Measurements from ENCODE around the gene CX3CR1. TPM values are rescaled to one million over a fixed set of nuclear protein-coding genes. Genes with fewer than 3 reads are reported as not detected.

The CX3CR1 gene
- total and polyA plus RNA-seq, 3 experiments from 2014 or later: 0.74 to 98.7 (median 1.1) TPM

DNA sequence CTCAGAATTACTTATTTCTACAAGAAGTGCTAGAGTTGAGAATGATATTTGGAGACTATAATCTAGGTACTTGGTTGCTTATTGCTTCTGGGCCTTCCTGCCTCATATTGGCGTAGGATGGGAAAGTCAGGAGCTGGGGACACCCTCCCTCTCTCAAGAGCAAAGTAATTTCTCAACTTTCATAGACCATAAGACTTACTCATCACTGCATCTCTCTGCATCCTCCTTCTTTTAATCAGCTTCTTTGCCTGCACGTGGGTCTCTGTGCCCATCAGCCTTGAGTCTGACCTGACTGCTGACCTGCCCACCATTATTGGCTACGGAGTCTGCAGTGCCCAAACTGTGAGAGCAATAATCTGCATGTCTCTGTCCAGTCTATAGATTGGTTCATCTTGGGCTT lies 60.1 kb downstream of the CX3CR1 start:
- H3K36me3 Mint-ChIP-seq: peaks cover 0 to 8% (median 0%) of the 10 kb centered on the region in 3 donors
- CTCF ChIA-PET: interaction anchor here (0.5 to 3.5 kb wide), 4 partner anchors 9 to 69 kb away, joined by 3 to 21 read pairs (median 5); no protein-coding TSS in a partner anchor

DNA sequence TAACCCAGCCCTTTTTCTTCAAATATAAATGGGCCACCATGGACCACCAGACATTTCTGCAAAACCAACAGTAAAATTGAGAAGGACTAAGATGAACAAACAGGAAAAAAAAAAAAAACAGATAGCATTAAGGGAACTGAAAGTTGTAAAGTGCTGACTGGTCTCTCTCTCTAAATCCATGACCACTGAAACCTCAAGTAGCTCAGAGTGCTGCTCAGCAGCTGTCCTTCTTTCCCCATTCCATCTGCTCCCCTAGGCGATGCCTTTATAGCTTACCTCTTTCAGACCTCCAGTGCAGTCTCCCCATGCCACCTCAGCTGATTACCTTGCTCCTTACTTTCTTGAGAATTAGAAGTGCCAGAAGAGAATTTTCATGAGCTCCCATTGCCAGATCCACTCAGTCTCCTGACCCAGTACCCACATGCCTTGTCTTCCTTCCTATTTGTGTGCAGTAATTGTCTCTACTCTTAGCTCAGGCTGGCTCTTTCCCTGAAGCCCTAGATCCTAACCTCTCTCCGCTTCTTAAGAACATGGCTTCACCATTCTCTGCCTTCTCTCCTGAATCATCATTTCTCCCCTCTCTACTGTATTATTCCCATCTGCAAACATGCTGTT lies 63.6 kb downstream of the CX3CR1 start:
- peaks cover 18 to 27% (median 19%) of the 10 kb centered on the region in 3 donors for H3K4me1 Mint-ChIP-seq
- H3K4me3 Mint-ChIP-seq: peak overlapping the region in 1 of 7 donors; percentile 16
- peak overlapping the region in 5 of 8 donors; percentile 6 to 92 (median 14) for H3K27ac Mint-ChIP-seq
- no peak overlapping the region for H3K4me3 ChIP-seq (ENCODE audit: low read length)
- H3K4me1 ChIP-seq (ENCODE audit: insufficient read depth, low read length): peaks cover 4% of the 10 kb centered on the region
- H3K27me3 Mint-ChIP-seq: peaks cover 0 to 2% of the 10 kb centered on the region in 2 donors
- no peak overlapping the region for H3K27ac ChIP-seq (ENCODE audit: low read depth, low read length)
- H3K9me3 ChIP-seq (ENCODE audit: low read length): no peaks in the 10 kb centered on the region
- H3K36me3 ChIP-seq (ENCODE audit: insufficient read depth, low read length): no peaks in the 10 kb centered on the region
- no peaks in the 10 kb centered on the region for H3K27me3 ChIP-seq (ENCODE audit: insufficient read depth, low read length, poor library complexity, severe bottlenecking)
- ChIA-PET CTCF (interaction anchor here (0.7 to 3.5 kb wide), 4 partner anchors 72 to 76 kb away, joined by 3 to 21 read pairs (median 4); no protein-coding TSS in a partner anchor), POLR2A (no interaction called here)
- DNase-seq: no peak
- H3K9me3 Mint-ChIP-seq: no peaks in the 10 kb centered on the region
- H3K36me3 Mint-ChIP-seq: peaks cover 0 to 8% (median 0%) of the 10 kb centered on the region in 3 donors

More for the DNA sequence above, 60.1 kb downstream of the CX3CR1 start:
- peaks cover 0 to 3% of the 10 kb centered on the region in 2 donors for H3K27me3 Mint-ChIP-seq
- H3K4me1 Mint-ChIP-seq: peaks cover 41 to 54% (median 41%) of the 10 kb centered on the region in 3 donors
- H3K4me3 ChIP-seq (ENCODE audit: low read length): no peak overlapping the region
- no peak overlapping the region for H3K27ac ChIP-seq (ENCODE audit: low read depth, low read length)
- DNase-seq: no peak
- H3K4me1 ChIP-seq (ENCODE audit: insufficient read depth, low read length): peaks cover 12% of the 10 kb centered on the region
- no peaks in the 10 kb centered on the region for H3K27me3 ChIP-seq (ENCODE audit: insufficient read depth, low read length, poor library complexity, severe bottlenecking)
- H3K27ac Mint-ChIP-seq: no peak overlapping the region
- H3K4me3 Mint-ChIP-seq: no peak overlapping the region
- no peaks in the 10 kb centered on the region for H3K9me3 Mint-ChIP-seq
- POLR2A ChIA-PET: no interaction called here
- no peaks in the 10 kb centered on the region for H3K9me3 ChIP-seq (ENCODE audit: low read length)
- no peaks in the 10 kb centered on the region for H3K36me3 ChIP-seq (ENCODE audit: insufficient read depth, low read length)

DNA sequence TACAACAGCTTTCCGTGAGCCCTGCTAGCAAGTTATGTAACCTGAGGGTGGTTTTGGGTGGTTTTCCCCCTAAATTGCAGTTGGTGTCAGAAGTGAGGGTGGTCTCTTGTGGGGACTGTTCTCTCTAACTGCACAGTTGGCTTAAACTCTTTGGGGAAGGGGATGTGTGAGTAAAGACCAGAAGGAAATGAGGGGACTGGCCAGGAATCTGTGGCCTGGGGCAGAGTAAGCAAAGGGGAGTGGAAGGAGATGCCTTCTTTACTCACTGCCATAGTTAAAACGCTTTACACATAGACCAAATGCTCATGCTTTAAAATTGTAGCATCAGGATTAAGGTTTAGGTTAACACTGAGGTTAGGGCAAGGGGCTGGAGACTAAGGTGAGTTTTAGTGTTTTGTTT lies 66.2 kb downstream of the CX3CR1 start:
- Histone ChIP-seq H3K4me1 (ENCODE audit: insufficient read depth, low read length) (no peaks in the 10 kb centered on the region), H3K27ac (ENCODE audit: low read depth, low read length) (no peak overlapping the region), H3K9me3 (ENCODE audit: low read length) (no peaks in the 10 kb centered on the region), H3K27me3 (ENCODE audit: insufficient read depth, low read length, poor library complexity, severe bottlenecking) (no peaks in the 10 kb centered on the region), H3K36me3 (ENCODE audit: insufficient read depth, low read length) (no peaks in the 10 kb centered on the region), H3K4me3 (ENCODE audit: low read length) (no peak overlapping the region)
- CTCF ChIA-PET: interaction anchor here (0.6 to 1.8 kb wide), 5 partner anchors 24 to 85 kb away, joined by 3 to 9 read pairs (median 4); no protein-coding TSS in a partner anchor
- peaks cover 0 to 5% (median 0%) of the 10 kb centered on the region in 3 donors for H3K36me3 Mint-ChIP-seq
- peaks cover 13 to 32% (median 21%) of the 10 kb centered on the region in 3 donors for H3K4me1 Mint-ChIP-seq
- POLR2A ChIA-PET: no interaction called here
- peak overlapping the region in 1 of 8 donors; percentile 80 for H3K27ac Mint-ChIP-seq
- no peak for DNase-seq
- no peaks in the 10 kb centered on the region for H3K9me3 Mint-ChIP-seq
- H3K27me3 Mint-ChIP-seq: peaks cover 0 to 2% of the 10 kb centered on the region in 2 donors
- H3K4me3 Mint-ChIP-seq: no peak overlapping the region

Other genes with a start within 250 kb of the CX3CR1 start
- under 1 TPM; 0.07 to 0.09 TPM for gene SCN11A, start 228.1 kb downstream of the CX3CR1 start, total RNA-seq
- gene SCN11A, start 228.1 kb downstream of the CX3CR1 start, polyA plus RNA-seq: not detected
- 10 to 100 TPM; 44.7 to 46.3 TPM for gene WDR48, start 228.0 kb downstream of the CX3CR1 start, total RNA-seq
- 44.7 TPM for gene WDR48, start 228.0 kb downstream of the CX3CR1 start, polyA plus RNA-seq
- 10 to 100 TPM; 21.6 to 22.8 TPM for gene GORASP1, start 172.4 kb downstream of the CX3CR1 start, total RNA-seq
- 16.9 TPM for gene GORASP1, start 172.4 kb downstream of the CX3CR1 start, polyA plus RNA-seq
- gene TTC21A, start 172.4 kb downstream of the CX3CR1 start, total RNA-seq: 1 to 10 TPM in 1 of 2 experiments, under 1 TPM in 1; 0.80 to 1.1 TPM
- 0.67 TPM for gene TTC21A, start 172.4 kb downstream of the CX3CR1 start, polyA plus RNA-seq
- 10 to 100 TPM; 31.7 to 33.8 TPM for gene CSRNP1, start 126.4 kb downstream of the CX3CR1 start, total RNA-seq
- gene CSRNP1, start 126.4 kb downstream of the CX3CR1 start, polyA plus RNA-seq: 30.7 TPM
- gene XIRP1, start 87.4 kb downstream of the CX3CR1 start, total RNA-seq: 1 to 10 TPM; 4.1 to 5.3 TPM
- gene XIRP1, start 87.4 kb downstream of the CX3CR1 start, polyA plus RNA-seq: not detected
- gene CCR8, start 49.7 kb upstream of the CX3CR1 start, total RNA-seq: 1 to 10 TPM; 2.9 to 5.3 TPM
- 2.1 TPM for gene CCR8, start 49.7 kb upstream of the CX3CR1 start, polyA plus RNA-seq
- gene SLC25A38, start 103.3 kb upstream of the CX3CR1 start, total RNA-seq: 10 to 100 TPM; 71.3 to 73.0 TPM
- 55.6 TPM for gene SLC25A38, start 103.3 kb upstream of the CX3CR1 start, polyA plus RNA-seq
- gene RPSA, start 126.7 kb upstream of the CX3CR1 start, total RNA-seq: 1,000 to 10,000 TPM; 2,459 to 2,518 TPM
- gene RPSA, start 126.7 kb upstream of the CX3CR1 start, polyA plus RNA-seq: 1,046 TPM
- not detected for gene MOBP, start 187.6 kb upstream of the CX3CR1 start, total RNA-seq
- not detected for gene MOBP, start 187.6 kb upstream of the CX3CR1 start, polyA plus RNA-seq